Retina (tissue), 1 donor: ENCODE data around the gene ZNF883.

Experiments used
- DNase-seq: peaks from one replicate; pipeline ENCODE4 v3.0.0-alpha.2; 2016

ZNF883 gene

GRCh38 chr9:112917047-112917986 lies 94.7 kb downstream of the ZNF883 start:
- no peak for DNase-seq

DNA sequence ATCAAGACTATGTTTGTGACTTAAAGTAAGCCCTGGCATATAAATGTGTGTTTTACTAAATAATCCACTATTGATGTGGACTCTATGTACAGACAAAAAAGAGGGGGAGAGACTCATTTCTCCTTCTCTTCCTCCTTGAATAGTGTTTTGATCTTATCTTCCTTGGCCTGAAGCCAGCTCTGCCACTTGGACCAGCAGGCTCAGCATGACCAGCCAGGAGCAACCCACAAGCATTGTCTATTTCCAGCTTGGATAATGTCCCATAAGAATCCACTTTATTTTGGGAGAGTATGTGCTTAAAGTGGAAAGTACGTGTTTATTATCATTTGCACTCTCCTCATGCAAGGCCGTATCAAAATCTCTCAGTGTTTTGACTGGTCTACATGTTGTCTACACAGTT lies 97.5 kb downstream of the ZNF883 start:
- DNase-seq = no peak

DNA sequence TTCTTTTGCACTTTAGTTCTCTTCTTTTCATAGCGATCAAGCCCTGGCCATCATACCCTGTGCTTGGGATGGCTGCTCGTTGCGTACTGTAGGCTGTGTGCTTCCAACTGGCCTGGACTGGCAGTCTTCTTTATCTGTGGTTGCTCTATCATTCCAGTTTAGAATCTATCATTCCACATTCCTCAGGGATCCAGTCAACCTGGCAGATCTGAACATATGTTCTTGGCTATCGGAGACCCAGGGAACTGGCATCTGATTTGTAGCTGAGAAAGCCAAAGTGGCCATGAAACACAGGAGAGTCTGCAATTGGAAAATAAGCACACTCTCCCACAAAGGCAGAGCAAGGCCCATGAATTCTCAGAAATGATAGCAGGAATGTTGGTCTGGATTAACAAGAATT lies 98.7 kb downstream of the ZNF883 start:
- no peak for DNase-seq

- DNase-seq = no peak
Observed at GRCh38 chr9:112912636-112913035, 99.4 kb downstream of the ZNF883 start.

GRCh38 chr9:112911736-112912135 lies 100.3 kb downstream of the ZNF883 start:
- DNase-seq = no peak
